WTC11 (cell line): ENCODE data around the gene SIT1.

Source experiments
- CTCF ChIP-seq: fragments of 200-600 bp; IDR thresholded peaks from 2 replicates; pipeline ENCODE4 v1.8.0; 2022; ENCODE audit warnings: antibody characterized with exemption
- TEAD4 ChIP-seq: sonication (generic); formaldehyde crosslinking; IDR thresholded peaks from 2 replicates; pipeline ENCODE4 v1.8.0; 2022; ENCODE audit warnings: mild to moderate bottlenecking, missing genetic modification reagents

GRCh38 chr9:35664531-35665470 is 14.1 kb upstream of the SIT1 start, which contains the start of gene ARHGEF39:
- TF ChIP-seq TEAD4 (CRISPR knock-in tag) (no peak), CTCF (no peak)
